ENCODE results near the gene KCNH1. TPM values are rescaled to one million over a fixed set of nuclear protein-coding genes. Genes with fewer than 3 reads are reported as not detected.

KCNH1 gene
- total RNA-seq, 1 donor from 2014 or later = not detected

DNA sequence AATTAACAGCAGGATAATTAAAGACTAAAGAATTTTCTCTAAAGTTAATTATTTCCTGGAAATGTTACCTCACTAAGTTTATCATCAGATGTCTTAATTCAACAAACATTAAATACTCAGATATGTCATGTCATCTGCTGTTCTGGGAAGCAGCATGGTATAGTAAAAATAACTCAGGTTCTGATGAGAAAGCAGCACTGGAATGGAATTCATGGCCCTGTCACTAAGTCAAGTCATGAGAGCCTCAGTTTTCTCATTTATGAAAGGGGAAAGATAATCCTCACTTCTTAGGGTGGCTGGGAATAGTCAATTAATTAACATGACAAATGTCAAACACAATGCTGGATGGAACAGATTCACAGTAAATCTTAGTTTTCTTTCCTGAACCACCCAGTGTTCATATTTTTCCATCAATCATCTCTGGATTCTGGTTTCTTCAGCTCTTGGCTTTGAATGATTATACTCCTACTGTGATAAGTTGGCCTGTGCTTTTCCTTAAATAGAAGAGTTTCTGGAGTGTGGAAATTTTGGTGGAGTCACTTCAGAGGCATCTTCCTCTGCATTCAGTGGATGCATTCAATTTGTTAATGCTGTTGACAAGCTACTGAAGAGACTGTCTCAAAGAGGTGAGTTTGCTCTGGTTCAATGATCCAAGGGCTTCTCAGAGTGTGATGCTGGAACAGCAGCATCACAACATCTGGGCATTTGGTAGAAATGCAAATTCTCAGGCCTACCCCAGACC lies 319.4 kb downstream of the KCNH1 start:
- no peak overlapping the region for H3K4me3 ChIP-seq
- intact Hi-C loops (cut with micrococcal nuclease) = no loop called here
- no peak overlapping the region for H3K27ac ChIP-seq (replicated peaks)
- TF ChIP-seq, protein P1, sequence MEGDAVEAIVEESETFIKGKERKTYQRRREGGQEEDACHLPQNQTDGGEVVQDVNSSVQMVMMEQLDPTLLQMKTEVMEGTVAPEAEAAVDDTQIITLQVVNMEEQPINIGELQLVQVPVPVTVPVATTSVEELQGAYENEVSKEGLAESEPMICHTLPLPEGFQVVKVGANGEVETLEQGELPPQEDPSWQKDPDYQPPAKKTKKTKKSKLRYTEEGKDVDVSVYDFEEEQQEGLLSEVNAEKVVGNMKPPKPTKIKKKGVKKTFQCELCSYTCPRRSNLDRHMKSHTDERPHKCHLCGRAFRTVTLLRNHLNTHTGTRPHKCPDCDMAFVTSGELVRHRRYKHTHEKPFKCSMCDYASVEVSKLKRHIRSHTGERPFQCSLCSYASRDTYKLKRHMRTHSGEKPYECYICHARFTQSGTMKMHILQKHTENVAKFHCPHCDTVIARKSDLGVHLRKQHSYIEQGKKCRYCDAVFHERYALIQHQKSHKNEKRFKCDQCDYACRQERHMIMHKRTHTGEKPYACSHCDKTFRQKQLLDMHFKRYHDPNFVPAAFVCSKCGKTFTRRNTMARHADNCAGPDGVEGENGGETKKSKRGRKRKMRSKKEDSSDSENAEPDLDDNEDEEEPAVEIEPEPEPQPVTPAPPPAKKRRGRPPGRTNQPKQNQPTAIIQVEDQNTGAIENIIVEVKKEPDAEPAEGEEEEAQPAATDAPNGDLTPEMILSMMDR (IDR thresholded peaks at IDR 0.05; ENCODE audit: borderline replicate concordance) = no peak
- no peaks in the 10 kb centered on the region for H3K9me3 ChIP-seq (replicated peaks)
- DNase-seq = no peak
- no peaks in the 10 kb centered on the region for H3K27me3 ChIP-seq (ENCODE audit: low read depth)
- no peaks in the 10 kb centered on the region for H3K36me3 ChIP-seq
- peaks cover 4% of the 10 kb centered on the region for H3K4me1 ChIP-seq

DNA sequence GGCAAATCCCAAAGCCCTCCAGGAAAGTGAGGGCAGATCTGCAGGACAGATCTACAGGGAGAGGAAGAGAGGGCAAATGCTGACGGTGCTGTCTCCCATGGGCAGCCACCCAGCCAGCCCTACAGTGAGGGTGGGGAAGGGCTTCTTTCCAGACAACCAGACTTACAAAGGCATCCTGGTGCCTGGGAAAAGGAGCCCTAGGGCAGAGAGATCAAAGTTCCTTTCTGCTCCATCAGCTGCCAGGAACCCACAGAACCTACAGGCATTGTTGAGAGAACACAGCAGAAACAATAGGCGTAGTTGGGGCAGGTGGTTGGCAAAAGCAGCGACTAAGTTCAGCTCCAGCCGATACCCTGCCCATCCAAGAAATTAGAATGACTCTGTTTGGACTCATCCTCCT lies 332.4 kb downstream of the KCNH1 start:
- no peak overlapping the region for H3K4me3 ChIP-seq
- TF ChIP-seq, protein P1 (IDR thresholded peaks at IDR 0.05; ENCODE audit: borderline replicate concordance) = no peak
- H3K27ac ChIP-seq (replicated peaks) = no peak overlapping the region
- DNase-seq = no peak
- intact Hi-C loops (cut with micrococcal nuclease) = no loop called here
- H3K36me3 ChIP-seq = no peaks in the 10 kb centered on the region
- peaks cover 27% of the 10 kb centered on the region for H3K27me3 ChIP-seq (ENCODE audit: low read depth)
- no peaks in the 10 kb centered on the region for H3K4me1 ChIP-seq
- no peaks in the 10 kb centered on the region for H3K9me3 ChIP-seq (replicated peaks)

DNA sequence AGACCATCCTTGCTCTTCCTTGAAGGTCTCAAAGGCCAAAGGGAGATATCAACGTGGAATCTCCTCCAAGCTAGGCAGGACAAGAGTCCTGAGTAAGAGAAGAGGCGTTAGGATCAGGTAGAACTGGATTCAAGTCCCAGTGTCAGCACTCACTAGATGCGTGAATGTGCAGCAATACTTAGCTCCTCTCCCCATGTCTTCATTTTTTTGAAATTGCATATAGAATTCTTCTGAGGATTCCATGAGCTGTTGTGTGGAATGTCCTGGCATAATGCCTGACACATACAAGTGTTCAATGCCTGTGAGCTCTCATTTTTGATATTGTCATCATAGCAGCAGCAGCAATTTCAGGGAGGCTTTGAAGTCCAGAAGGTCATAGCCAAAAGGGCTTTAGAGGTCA lies 333.2 kb downstream of the KCNH1 start:
- intact Hi-C loops (cut with micrococcal nuclease) = no loop called here

DNA sequence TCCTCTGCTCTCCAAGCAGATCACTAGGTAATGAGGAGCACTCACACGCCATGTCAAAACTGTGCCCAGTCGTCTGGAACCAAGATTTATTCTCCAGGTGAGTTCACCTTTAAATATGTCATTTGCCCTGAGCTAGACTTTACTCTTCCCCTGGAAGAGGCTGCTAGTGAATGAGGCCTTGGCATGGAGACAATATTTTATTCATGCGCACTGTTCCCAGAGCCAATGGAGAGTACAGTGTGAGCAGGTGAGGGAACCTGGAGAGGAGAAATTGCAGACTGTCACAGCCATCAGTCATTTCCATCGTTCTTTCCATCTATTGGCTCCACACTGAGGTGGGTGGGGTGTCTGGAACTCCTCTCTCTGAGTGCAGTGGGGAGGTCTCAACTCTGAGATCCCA lies 333.6 kb downstream of the KCNH1 start:
- no peaks in the 10 kb centered on the region for H3K4me1 ChIP-seq
- TF ChIP-seq, protein P1 (IDR thresholded peaks at IDR 0.05; ENCODE audit: borderline replicate concordance) = no peak
- intact Hi-C loops (cut with micrococcal nuclease) = no loop called here
- no peak for DNase-seq
- no peaks in the 10 kb centered on the region for H3K9me3 ChIP-seq (replicated peaks)
- H3K4me3 ChIP-seq = no peak overlapping the region
- no peak overlapping the region for H3K27ac ChIP-seq (replicated peaks)
- H3K27me3 ChIP-seq (ENCODE audit: low read depth) = peaks cover 24% of the 10 kb centered on the region
- no peaks in the 10 kb centered on the region for H3K36me3 ChIP-seq

More for the DNA sequence above, 333.2 kb downstream of the KCNH1 start:
- Histone ChIP-seq H3K9me3 (replicated peaks) (no peaks in the 10 kb centered on the region), H3K4me3 (no peak overlapping the region), H3K4me1 (no peaks in the 10 kb centered on the region), H3K36me3 (no peaks in the 10 kb centered on the region), H3K27me3 (ENCODE audit: low read depth) (peaks cover 27% of the 10 kb centered on the region), H3K27ac (replicated peaks) (no peak overlapping the region)
- TF ChIP-seq, protein P1 (IDR thresholded peaks at IDR 0.05; ENCODE audit: borderline replicate concordance) = no peak
- DNase-seq = no peak

DNA sequence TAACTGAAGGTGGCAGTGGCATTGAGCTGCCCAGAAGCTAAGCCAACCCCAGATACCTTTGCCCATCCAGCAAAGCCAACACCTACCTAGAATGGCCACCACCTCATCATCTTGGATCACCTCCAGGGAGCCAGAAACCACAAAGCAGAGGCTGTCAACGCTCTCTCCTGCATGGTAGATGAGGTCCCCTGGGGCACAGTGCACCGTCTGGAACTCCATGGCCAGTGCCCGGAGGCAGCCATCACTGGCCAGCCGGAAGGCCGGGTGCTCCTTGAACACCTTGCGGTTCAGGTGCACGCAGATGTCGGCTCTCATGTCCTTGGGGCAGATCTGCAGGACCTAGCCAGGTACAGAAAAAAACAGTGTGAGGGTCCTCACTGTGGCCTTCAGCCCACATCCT lies 336.5 kb downstream of the KCNH1 start:
- Histone ChIP-seq H3K4me3 (no peak overlapping the region), H3K9me3 (replicated peaks) (no peaks in the 10 kb centered on the region), H3K36me3 (no peaks in the 10 kb centered on the region), H3K27me3 (ENCODE audit: low read depth) (peaks cover 20% of the 10 kb centered on the region), H3K27ac (replicated peaks) (no peak overlapping the region), H3K4me1 (no peaks in the 10 kb centered on the region)
- intact Hi-C loops (cut with micrococcal nuclease) = no loop called here
- DNase-seq = no peak
- TF ChIP-seq, protein P1 (IDR thresholded peaks at IDR 0.05; ENCODE audit: borderline replicate concordance) = no peak

All from left ventricle myocardium inferior (tissue), 1 donor.